Measurements from ENCODE around the gene RAB20. TPM values are rescaled to one million over a fixed set of nuclear protein-coding genes. Genes with fewer than 3 reads are reported as not detected.

Gene RAB20
- total RNA-seq, 1 experiment from 2014 or later: 12.3 TPM

DNA sequence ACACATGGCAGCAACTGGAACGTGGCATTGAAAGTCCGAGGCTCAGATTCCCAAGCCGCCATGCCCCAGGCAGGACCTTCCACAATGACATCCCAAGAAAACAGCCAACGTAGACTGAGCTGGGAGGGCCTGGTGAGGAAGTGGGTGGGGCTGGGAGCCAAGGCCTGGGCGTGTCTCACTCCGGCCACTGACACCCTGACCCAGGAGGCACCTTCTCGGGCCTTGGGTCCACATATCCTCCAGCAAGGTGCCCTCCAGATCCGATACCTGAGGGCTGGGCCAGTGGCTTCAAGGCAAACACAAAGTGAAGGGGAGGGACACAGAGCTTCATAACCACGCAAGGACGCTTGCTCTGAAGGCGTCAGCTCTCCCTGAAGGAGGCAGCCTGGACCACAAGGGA lies 43.0 kb downstream of the RAB20 start:
- Histone ChIP-seq H3K79me2 (ENCODE audit: insufficient read depth, low read length) (no peaks in the 10 kb centered on the region; the same call in 1 of the 2 replicates), H2AK5ac (ENCODE audit: insufficient read length, low read length) (no peak overlapping the region), H3T11ph (ENCODE audit: low read length) (no peak overlapping the region), H3K79me1 (ENCODE audit: insufficient read depth, low read depth, low read length, poor library complexity, severe bottlenecking) (no peaks in the 10 kb centered on the region), H4K91ac (ENCODE audit: insufficient read length, low read depth, low read length) (no peak overlapping the region), H3K9me3 (ENCODE audit: control insufficient read depth, low read depth, low read length) (no peaks in the 10 kb centered on the region), H3K4ac (ENCODE audit: low read depth, low read length) (no peak overlapping the region), H2BK120ac (ENCODE audit: low read depth, low read length, poor library complexity, severe bottlenecking) (no peak overlapping the region), H2BK12ac (ENCODE audit: insufficient read length, low read depth, low read length) (no peak overlapping the region), H2BK15ac (ENCODE audit: low read depth, low read length) (no peak overlapping the region), H3K4me2 (ENCODE audit: insufficient read depth, insufficient read length, low read length) (no peak overlapping the region), H3K14ac (ENCODE audit: insufficient read depth, low read length) (no peak overlapping the region), H3K9ac (ENCODE audit: extremely low read depth, insufficient read length, low read length) (no peak overlapping the region), H3K23me2 (ENCODE audit: insufficient read length, low read depth, low read length, poor library complexity, severe bottlenecking) (no peaks in the 10 kb centered on the region), H3K4me1 (ENCODE audit: insufficient read depth, low read length) (no peaks in the 10 kb centered on the region), H3K27me3 (ENCODE audit: insufficient read depth, low read length) (no peaks in the 10 kb centered on the region), H4K20me1 (ENCODE audit: control insufficient read depth, insufficient read depth, insufficient read length) (no peaks in the 10 kb centered on the region), H3K18ac (ENCODE audit: insufficient read length, low read depth, low read length) (no peak overlapping the region), H3K56ac (ENCODE audit: insufficient read length, low read depth, low read length) (no peak overlapping the region), H3K23ac (ENCODE audit: insufficient read length, low read depth, low read length) (no peak overlapping the region), H2BK20ac (ENCODE audit: low read depth, low read length, poor library complexity, severe bottlenecking) (no peak overlapping the region), H4K5ac (ENCODE audit: insufficient read length, low read depth, low read length) (no peak overlapping the region), H2AFZ (ENCODE audit: low read length) (no peak overlapping the region), H2BK5ac (ENCODE audit: insufficient read length, low read length) (no peak overlapping the region), H4K8ac (replicated peaks; ENCODE audit: insufficient read length, low read depth, low read length) (no peak overlapping the region), H3K27ac (ENCODE audit: insufficient read length, low read depth, low read length) (no peak overlapping the region)
- TF ChIP-seq, protein P1, sequence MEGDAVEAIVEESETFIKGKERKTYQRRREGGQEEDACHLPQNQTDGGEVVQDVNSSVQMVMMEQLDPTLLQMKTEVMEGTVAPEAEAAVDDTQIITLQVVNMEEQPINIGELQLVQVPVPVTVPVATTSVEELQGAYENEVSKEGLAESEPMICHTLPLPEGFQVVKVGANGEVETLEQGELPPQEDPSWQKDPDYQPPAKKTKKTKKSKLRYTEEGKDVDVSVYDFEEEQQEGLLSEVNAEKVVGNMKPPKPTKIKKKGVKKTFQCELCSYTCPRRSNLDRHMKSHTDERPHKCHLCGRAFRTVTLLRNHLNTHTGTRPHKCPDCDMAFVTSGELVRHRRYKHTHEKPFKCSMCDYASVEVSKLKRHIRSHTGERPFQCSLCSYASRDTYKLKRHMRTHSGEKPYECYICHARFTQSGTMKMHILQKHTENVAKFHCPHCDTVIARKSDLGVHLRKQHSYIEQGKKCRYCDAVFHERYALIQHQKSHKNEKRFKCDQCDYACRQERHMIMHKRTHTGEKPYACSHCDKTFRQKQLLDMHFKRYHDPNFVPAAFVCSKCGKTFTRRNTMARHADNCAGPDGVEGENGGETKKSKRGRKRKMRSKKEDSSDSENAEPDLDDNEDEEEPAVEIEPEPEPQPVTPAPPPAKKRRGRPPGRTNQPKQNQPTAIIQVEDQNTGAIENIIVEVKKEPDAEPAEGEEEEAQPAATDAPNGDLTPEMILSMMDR (conservative IDR thresholded peaks at IDR 0.05): no peak
- Mint-ChIP-seq H3K36me3 (ENCODE audit: insufficient read depth in 1 of 3, low read depth in 3 of 3) (peaks cover 0 to 22% (median 4%) of the 10 kb centered on the region in 3 experiments; a peak in 3 of 7 replicates), H3K27ac (no peak overlapping the region), H3K27me3 (ENCODE audit: low read depth) (no peaks in the 10 kb centered on the region), H3K4me1 (peaks cover 2 to 8% of the 10 kb centered on the region in 2 experiments; a peak in 2 of 4 replicates), H3K9me3 (no peaks in the 10 kb centered on the region), H3K4me3 (no peak overlapping the region)
- no CpG with 5 or more reads among the region's 11 CpGs for WGBS (ENCODE audit: extremely low coverage, insufficient read length, low lambda C conversion rate)
- no peak for DNase-seq
